ENCODE measurements around the gene ZNF324. TPM values are rescaled to one million over a fixed set of nuclear protein-coding genes. Genes with fewer than 3 reads are reported as not detected.
A peak's percentile ranks its signal among the peaks of the same experiment; 100 is the strongest.
"Not testable (repeated sequence)": the region's sequence is repeated elsewhere in the genome, so short reads cannot be mapped to it uniquely, and the experiment has no call there.

The ZNF324 gene
- total RNA-seq, 1 donor from 2014 or later: 12.9 TPM

DNA sequence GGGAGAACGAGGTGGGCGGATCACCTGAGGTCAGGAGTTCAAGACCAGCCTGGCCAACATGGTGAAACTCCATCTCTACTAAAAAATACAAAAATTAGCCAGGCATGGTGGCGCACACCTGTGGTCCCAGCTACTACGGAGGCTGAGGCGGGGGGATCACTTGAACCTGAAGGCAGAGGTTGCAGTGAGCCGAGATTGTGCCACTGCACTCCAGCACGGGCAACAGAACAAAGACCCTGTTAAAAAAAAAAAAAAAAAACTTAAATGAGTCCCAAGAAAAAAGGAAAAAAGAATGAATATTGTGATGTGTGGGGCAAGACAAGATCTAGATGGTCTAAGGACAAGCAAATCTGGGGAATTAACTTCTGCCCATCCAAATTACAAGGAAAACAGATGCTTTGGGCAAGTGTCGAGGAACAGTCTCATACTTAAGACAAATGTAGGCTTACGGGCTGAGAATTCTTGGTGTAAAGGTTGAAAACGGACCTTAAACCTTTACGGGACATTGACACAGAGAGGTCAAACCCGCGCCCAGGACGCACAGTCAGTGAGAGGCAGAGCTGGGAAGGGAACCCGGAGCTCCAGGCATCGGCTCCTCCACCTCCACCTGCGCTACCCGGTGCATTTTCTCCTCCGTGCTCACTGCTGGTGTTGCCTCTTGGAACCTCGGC is 656 bp upstream of the ZNF324 start:
- Mint-ChIP-seq H3K36me3 (ENCODE audit: unreplicated experiment) (peaks cover 4% of the 10 kb centered on the region), H3K27ac (ENCODE audit: unreplicated experiment) (peak overlapping the region; percentile 27), H3K4me1 (ENCODE audit: unreplicated experiment) (peaks cover 16% of the 10 kb centered on the region), H3K4me3 (ENCODE audit: unreplicated experiment) (peak overlapping the region; percentile 80), H3K27me3 (ENCODE audit: unreplicated experiment) (no peaks in the 10 kb centered on the region), H3K9me3 (ENCODE audit: unreplicated experiment) (no peaks in the 10 kb centered on the region)
- no peak for DNase-seq (ENCODE audit: extremely low spot score, unreplicated experiment)
- TF ChIP-seq, protein P1, sequence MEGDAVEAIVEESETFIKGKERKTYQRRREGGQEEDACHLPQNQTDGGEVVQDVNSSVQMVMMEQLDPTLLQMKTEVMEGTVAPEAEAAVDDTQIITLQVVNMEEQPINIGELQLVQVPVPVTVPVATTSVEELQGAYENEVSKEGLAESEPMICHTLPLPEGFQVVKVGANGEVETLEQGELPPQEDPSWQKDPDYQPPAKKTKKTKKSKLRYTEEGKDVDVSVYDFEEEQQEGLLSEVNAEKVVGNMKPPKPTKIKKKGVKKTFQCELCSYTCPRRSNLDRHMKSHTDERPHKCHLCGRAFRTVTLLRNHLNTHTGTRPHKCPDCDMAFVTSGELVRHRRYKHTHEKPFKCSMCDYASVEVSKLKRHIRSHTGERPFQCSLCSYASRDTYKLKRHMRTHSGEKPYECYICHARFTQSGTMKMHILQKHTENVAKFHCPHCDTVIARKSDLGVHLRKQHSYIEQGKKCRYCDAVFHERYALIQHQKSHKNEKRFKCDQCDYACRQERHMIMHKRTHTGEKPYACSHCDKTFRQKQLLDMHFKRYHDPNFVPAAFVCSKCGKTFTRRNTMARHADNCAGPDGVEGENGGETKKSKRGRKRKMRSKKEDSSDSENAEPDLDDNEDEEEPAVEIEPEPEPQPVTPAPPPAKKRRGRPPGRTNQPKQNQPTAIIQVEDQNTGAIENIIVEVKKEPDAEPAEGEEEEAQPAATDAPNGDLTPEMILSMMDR (IDR thresholded peaks at IDR 0.05): no peak

DNA sequence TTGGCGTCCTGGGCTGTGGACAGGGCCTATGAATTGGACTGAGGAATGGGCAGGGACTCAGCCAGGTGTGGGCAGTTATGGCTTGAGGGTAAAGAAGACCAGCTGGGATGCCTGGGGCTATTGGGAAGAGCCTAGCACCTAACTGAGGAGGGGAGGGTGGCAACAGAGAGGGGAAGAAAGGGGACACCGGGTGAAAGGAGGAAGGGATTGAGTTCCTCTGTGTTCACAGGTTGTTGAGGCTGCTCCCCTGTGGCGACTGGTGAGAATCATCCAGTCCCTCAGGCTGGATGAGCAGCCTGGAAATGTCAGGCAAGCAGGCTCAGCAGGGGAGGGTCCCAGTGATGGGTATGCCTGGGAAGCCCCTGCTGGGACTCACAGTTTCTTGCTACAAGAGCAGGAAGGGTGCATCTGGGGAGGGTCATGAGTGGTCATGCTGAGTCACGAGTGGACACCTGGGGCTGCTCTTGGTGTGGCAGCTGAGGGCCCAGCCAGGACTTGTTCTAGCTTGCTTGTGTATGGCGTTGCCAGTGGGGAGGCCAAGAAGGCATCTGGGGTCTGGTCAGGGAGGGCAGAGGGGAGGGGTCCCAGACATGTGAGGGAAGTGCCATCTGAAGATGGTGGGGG is 1.4 kb downstream of the ZNF324 start:
- H3K36me3 Mint-ChIP-seq (ENCODE audit: unreplicated experiment): peaks cover 11% of the 10 kb centered on the region
- H3K27me3 Mint-ChIP-seq (ENCODE audit: unreplicated experiment): no peaks in the 10 kb centered on the region
- peak overlapping the region; percentile 80 for H3K4me3 Mint-ChIP-seq (ENCODE audit: unreplicated experiment)
- no peaks in the 10 kb centered on the region for H3K9me3 Mint-ChIP-seq (ENCODE audit: unreplicated experiment)
- TF ChIP-seq, protein P1 (IDR thresholded peaks at IDR 0.05): no peak
- no peak for DNase-seq (ENCODE audit: extremely low spot score, unreplicated experiment)
- H3K4me1 Mint-ChIP-seq (ENCODE audit: unreplicated experiment): peaks cover 16% of the 10 kb centered on the region
- peak overlapping the region; percentile 50 for H3K27ac Mint-ChIP-seq (ENCODE audit: unreplicated experiment)

DNA sequence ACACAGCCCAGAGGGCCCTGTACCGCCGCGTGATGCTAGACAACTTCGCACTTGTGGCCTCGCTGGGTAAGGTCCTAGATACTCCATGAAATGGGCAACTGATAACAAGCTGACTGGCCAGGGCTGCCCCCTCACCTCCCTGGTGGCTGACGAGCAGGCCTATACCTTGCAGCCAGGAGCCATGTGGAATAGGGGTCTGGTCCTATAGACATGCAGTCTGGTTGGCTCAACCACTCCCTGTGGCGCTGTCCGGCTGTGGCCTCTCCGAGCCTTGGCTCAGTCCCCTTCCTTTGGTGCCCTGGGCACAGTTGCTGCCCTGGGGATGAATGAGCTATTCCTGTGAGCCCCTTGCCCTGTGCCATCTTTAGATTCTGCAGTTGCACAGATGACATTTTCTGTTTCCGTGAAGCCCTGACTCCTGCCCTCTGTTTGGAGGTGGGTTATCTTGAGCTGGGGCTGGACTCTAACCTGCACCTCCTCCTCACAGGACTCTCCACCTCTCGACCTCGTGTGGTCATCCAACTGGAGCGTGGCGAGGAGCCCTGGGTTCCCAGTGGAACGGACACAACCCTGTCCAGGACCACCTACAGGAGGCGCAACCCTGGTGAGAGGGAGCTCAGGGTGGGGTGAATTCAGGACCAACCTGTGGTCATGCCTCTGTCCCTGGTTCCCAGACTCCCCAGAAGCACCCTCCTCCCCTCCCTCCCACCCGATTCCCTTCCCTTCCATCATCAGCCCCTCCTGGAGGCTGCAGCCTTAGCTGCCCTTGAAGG is 2.5 kb downstream of the ZNF324 start:
- Mint-ChIP-seq H3K36me3 (ENCODE audit: unreplicated experiment) (peaks cover 11% of the 10 kb centered on the region), H3K9me3 (ENCODE audit: unreplicated experiment) (no peaks in the 10 kb centered on the region), H3K27ac (ENCODE audit: unreplicated experiment) (no peak overlapping the region), H3K27me3 (ENCODE audit: unreplicated experiment) (no peaks in the 10 kb centered on the region), H3K4me1 (ENCODE audit: unreplicated experiment) (peaks cover 19% of the 10 kb centered on the region), H3K4me3 (ENCODE audit: unreplicated experiment) (peak overlapping the region; percentile 80)
- TF ChIP-seq, protein P1 (IDR thresholded peaks at IDR 0.05): no peak
- no peak for DNase-seq (ENCODE audit: extremely low spot score, unreplicated experiment)

DNA sequence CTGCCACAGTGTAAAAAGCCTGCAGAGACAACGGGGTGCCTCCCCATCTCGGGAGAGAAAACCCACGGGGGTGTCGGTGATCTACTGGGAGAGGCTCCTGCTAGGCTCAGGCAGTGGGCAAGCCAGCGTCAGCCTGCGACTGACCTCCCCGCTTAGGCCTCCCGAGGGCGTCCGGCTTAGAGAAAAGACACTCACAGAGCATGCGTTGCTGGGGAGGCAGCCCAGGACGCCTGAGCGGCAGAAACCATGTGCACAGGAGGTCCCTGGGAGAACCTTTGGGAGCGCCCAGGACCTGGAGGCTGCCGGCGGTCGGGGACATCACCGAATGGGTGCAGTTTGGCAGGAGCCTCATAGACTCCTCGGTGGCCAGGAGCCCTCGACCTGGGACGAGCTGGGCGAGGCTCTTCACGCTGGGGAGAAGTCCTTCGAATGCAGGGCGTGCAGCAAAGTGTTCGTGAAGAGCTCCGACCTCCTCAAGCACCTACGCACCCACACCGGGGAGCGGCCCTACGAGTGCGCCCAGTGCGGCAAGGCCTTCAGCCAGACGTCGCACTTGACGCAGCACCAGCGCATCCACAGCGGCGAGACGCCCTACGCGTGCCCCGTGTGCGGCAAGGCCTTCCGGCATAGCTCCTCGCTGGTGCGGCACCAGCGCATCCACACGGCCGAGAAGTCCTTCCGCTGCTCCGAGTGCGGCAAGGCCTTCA is 4.1 kb downstream of the ZNF324 start:
- not testable (repeated sequence) for DNase-seq (ENCODE audit: extremely low spot score, unreplicated experiment); H3K27ac Mint-ChIP-seq (ENCODE audit: unreplicated experiment); H3K27me3 Mint-ChIP-seq (ENCODE audit: unreplicated experiment); H3K4me3 Mint-ChIP-seq (ENCODE audit: unreplicated experiment); H3K9me3 Mint-ChIP-seq (ENCODE audit: unreplicated experiment)
- H3K4me1 Mint-ChIP-seq (ENCODE audit: unreplicated experiment): peaks cover 28% of the 10 kb centered on the region
- H3K36me3 Mint-ChIP-seq (ENCODE audit: unreplicated experiment): peaks cover 11% of the 10 kb centered on the region

DNA sequence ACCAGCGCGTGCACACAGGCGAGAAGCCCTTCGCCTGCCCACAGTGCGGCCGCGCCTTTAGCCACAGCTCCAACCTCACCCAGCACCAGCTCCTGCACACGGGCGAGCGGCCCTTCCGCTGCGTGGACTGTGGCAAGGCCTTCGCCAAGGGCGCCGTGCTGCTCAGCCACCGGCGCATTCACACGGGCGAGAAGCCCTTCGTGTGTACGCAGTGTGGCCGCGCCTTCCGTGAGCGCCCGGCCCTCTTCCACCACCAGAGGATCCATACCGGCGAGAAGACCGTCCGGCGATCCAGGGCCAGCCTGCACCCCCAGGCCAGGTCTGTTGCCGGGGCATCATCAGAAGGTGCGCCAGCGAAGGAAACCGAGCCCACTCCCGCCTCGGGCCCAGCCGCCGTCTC is 4.9 kb downstream of the ZNF324 start:
- no peaks in the 10 kb centered on the region for H3K27me3 Mint-ChIP-seq (ENCODE audit: unreplicated experiment)

More for the DNA sequence above, 4.9 kb downstream of the ZNF324 start:
- Mint-ChIP-seq H3K4me1 (ENCODE audit: unreplicated experiment) (peaks cover 30% of the 10 kb centered on the region), H3K27ac (ENCODE audit: unreplicated experiment) (no peak overlapping the region), H3K36me3 (ENCODE audit: unreplicated experiment) (peaks cover 11% of the 10 kb centered on the region), H3K9me3 (ENCODE audit: unreplicated experiment) (no peaks in the 10 kb centered on the region), H3K4me3 (ENCODE audit: unreplicated experiment) (no peak overlapping the region)
- TF ChIP-seq, protein P1 (IDR thresholded peaks at IDR 0.05): no peak
- DNase-seq (ENCODE audit: extremely low spot score, unreplicated experiment): no peak
